Fibroblast of lung (primary cell): ENCODE measurements around the gene GFOD2. TPM values are rescaled to one million over a fixed set of nuclear protein-coding genes. Genes with fewer than 3 reads are reported as not detected.

Experiments used
- DNase-seq, 2 donors: peaks; one replicate each; pipeline versions ENCODE4 v3.0.0 to v3.0.0-alpha.2; 2010; ENCODE audit warnings: low read depth in 2 of 2
- H2AFZ ChIP-seq: 2 replicates; pipeline ENCODE4 v1.5.1; 2012; ENCODE audit warnings: low read length, control low read depth, inconsistent platforms
- H3K27ac ChIP-seq: 2 replicates; pipeline ENCODE4 v1.5.1; 2011; ENCODE audit warnings: low read length, control low read depth; ENCODE audit not compliant: insufficient read depth
- H3K27me3 ChIP-seq: 2 replicates; pipeline ENCODE4 v1.5.1; 2011; ENCODE audit warnings: mild to moderate bottlenecking, low read length; ENCODE audit not compliant: control insufficient read depth, insufficient read depth
- H3K36me3 ChIP-seq: 2 replicates; pipeline ENCODE4 v1.5.1; 2011; ENCODE audit warnings: low read length; ENCODE audit not compliant: control insufficient read depth, insufficient read depth
- H3K4me1 ChIP-seq: 2 replicates; pipeline ENCODE4 v1.5.1; 2011; ENCODE audit warnings: low read length; ENCODE audit not compliant: control insufficient read depth, insufficient read depth; ENCODE audit errors: extremely low read depth
- H3K4me2 ChIP-seq: 2 replicates; pipeline ENCODE4 v1.5.1; 2011; ENCODE audit warnings: low read length, control low read depth; ENCODE audit not compliant: insufficient read depth; ENCODE audit errors: extremely low read depth
- H3K4me3 ChIP-seq, 4 experiments: fragments of 200-600 bp in 1 of 4; sonication (generic) in 1 of 4; replicated peaks in 1 of 4; 2 replicates each; pipeline ENCODE4 v1.5.1; 2011 to 2016; ENCODE audit warnings: low read length in 4 of 4, low read depth in 3 of 4, mild to moderate bottlenecking in 3 of 4, control low read depth in 2 of 4, inconsistent platforms in 1 of 4, mixed read lengths in 1 of 4; ENCODE audit not compliant: insufficient read depth in 1 of 4; ENCODE audit errors: control extremely low read depth in 1 of 4
- H3K79me2 ChIP-seq: 2 replicates; pipeline ENCODE4 v1.5.1; 2012; ENCODE audit warnings: mild to moderate bottlenecking, low read length, inconsistent platforms; ENCODE audit not compliant: control insufficient read depth, insufficient read depth
- H3K9ac ChIP-seq: 2 replicates; pipeline ENCODE4 v1.5.1; 2011; ENCODE audit warnings: mild to moderate bottlenecking, low read length, control low read depth; ENCODE audit not compliant: insufficient read depth
- H3K9me3 ChIP-seq: 2 replicates; pipeline ENCODE4 v1.5.1; 2012; ENCODE audit warnings: low read depth, low read length; ENCODE audit not compliant: control insufficient read depth, insufficient read depth
- H4K20me1 ChIP-seq: 2 replicates; pipeline ENCODE4 v1.5.1; 2011; ENCODE audit warnings: low read length; ENCODE audit not compliant: control insufficient read depth, insufficient read depth; ENCODE audit errors: extremely low read depth
- CTCF ChIP-seq, 2 donors: IDR thresholded peaks in 1 of 2; conservative IDR thresholded peaks in 1 of 2; 1 replicate in 1 of 2; 2 replicates in 1 of 2; pipeline ENCODE4 v1.5.1; 2011 to 2012; ENCODE audit warnings: low read length in 2 of 2, control low read depth in 1 of 2, inconsistent platforms in 1 of 2, low read depth in 1 of 2, mild to moderate bottlenecking in 1 of 2
- EZH2 ChIP-seq: IDR thresholded peaks from 2 replicates; pipeline ENCODE4 v1.5.1; 2012; ENCODE audit warnings: low read length, control low read depth, mild to moderate bottlenecking; ENCODE audit errors: missing control alignments
- polyA plus RNA-seq, 2 donors: library from polyadenylated mRNA; depleted of rRNA in 1 of 2; stranded (reverse) in 1 of 2; unstranded in 1 of 2; fragments of >200 nt; gene quantifications; 2 replicates each; pipeline ENCODE4 v1.2.1, GENCODE V29; 2011 to 2012; ENCODE audit warnings: missing spikeins in 1 of 2
- total RNA-seq: library from RNA; depleted of rRNA; stranded (reverse); fragments of >200 nt; gene quantifications from 2 replicates; pipeline ENCODE4 v1.2.1, GENCODE V29; 2014

Gene GFOD2
- total and polyA plus RNA-seq, 2 donors (not counting 1 experiment from before 2014, with no cell fraction given): 9.2 to 15.2 TPM

GRCh38 chr16:67718668-67719047 lies 458 bp downstream of the GFOD2 start:
- peak overlapping the region; percentile 83 for H3K9ac ChIP-seq
- peaks cover 20% of the 10 kb centered on the region for H3K79me2 ChIP-seq
- H3K27me3 ChIP-seq: no peaks in the 10 kb centered on the region
- H4K20me1 ChIP-seq: no peaks in the 10 kb centered on the region
- peaks cover 2% of the 10 kb centered on the region for H3K36me3 ChIP-seq
- H2AFZ ChIP-seq: peak overlapping the region; percentile 81
- H3K4me3 ChIP-seq: peak overlapping the region; percentile 57 to 92 (median 84)
- peak overlapping the region; percentile 88 for H3K4me2 ChIP-seq
- DNase-seq: no peak
- TF ChIP-seq EZH2 (no peak), CTCF (conservative IDR thresholded peaks at IDR 0.05 in 1 of 2, IDR thresholded peaks at IDR 0.05 in 1 of 2; ENCODE audit: low read depth in 1 of 2, low read length in 2 of 2) (no peak)
- H3K9me3 ChIP-seq: no peaks in the 10 kb centered on the region
- peak overlapping the region; percentile 83 for H3K27ac ChIP-seq
- peaks cover 4% of the 10 kb centered on the region for H3K4me1 ChIP-seq

- no peak overlapping the region for H3K4me2 ChIP-seq
- H3K79me2 ChIP-seq: peaks cover 22% of the 10 kb centered on the region
- peaks cover 4% of the 10 kb centered on the region for H3K4me1 ChIP-seq
- no peaks in the 10 kb centered on the region for H3K9me3 ChIP-seq
- no peaks in the 10 kb centered on the region for H4K20me1 ChIP-seq
- H2AFZ ChIP-seq: no peak overlapping the region
- no peak for DNase-seq
- no peaks in the 10 kb centered on the region for H3K27me3 ChIP-seq
- no peak for TF ChIP-seq CTCF (conservative IDR thresholded peaks at IDR 0.05 in 1 of 2, IDR thresholded peaks at IDR 0.05 in 1 of 2; ENCODE audit: low read depth in 1 of 2, low read length in 2 of 2)
- no peak for TF ChIP-seq EZH2
- H3K27ac ChIP-seq: no peak overlapping the region
- H3K9ac ChIP-seq: no peak overlapping the region
- no peaks in the 10 kb centered on the region for H3K36me3 ChIP-seq
- H3K4me3 ChIP-seq: no peak overlapping the region
These were observed 3.0 kb downstream of the GFOD2 start for GRCh38 chr16:67716097-67716496.

- H4K20me1 ChIP-seq: no peaks in the 10 kb centered on the region
- TF ChIP-seq EZH2: no peak
- no peak for TF ChIP-seq CTCF (conservative IDR thresholded peaks at IDR 0.05 in 1 of 2, IDR thresholded peaks at IDR 0.05 in 1 of 2; ENCODE audit: low read depth in 1 of 2, low read length in 2 of 2)
These were observed 4.6 kb downstream of the GFOD2 start for GRCh38 chr16:67714522-67714921.

More at GRCh38 chr16:67714522-67714921, 4.6 kb downstream of the GFOD2 start:
- peaks cover 22% of the 10 kb centered on the region for H3K79me2 ChIP-seq
- DNase-seq: no peak
- no peak overlapping the region for H3K27ac ChIP-seq
- H3K27me3 ChIP-seq: no peaks in the 10 kb centered on the region
- H3K4me1 ChIP-seq: no peaks in the 10 kb centered on the region
- H3K9me3 ChIP-seq: no peaks in the 10 kb centered on the region
- H3K9ac ChIP-seq: no peak overlapping the region
- no peak overlapping the region for H2AFZ ChIP-seq
- H3K36me3 ChIP-seq: no peaks in the 10 kb centered on the region
- H3K4me2 ChIP-seq: no peak overlapping the region
- no peak overlapping the region for H3K4me3 ChIP-seq
